T-helper 1 cell (primary cell): ENCODE measurements around the gene TBX10.
"Not testable (repeated sequence)": the region's sequence is repeated elsewhere in the genome, so short reads cannot be mapped to it uniquely, and the experiment has no call there.

Source experiments
- DNase-seq, 5 donors: peaks; one replicate each; pipeline ENCODE4 v3.0.0-alpha.2; 2012 to 2020

Gene TBX10

DNA sequence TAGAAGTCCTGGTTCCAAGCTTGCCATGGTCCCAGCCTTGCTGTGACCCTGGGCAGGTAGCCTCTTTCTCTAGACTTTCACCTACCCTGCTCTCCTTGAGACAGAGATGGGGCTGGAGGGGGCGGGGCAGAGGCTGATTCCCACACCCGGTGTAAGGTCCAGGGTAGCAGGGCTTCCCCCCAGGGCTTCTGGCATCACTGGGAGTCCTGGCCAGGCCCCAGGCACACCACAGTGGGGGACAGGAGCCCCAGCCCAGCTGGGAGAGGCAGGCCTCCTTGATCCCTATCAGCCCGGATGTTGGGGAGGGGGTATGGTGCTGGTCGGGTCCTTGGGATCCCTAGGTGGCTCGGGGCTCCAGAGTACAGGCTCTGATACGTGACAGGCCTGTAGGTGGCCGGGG lies 8.2 kb downstream of the TBX10 start:
- no peak for DNase-seq

GRCh38 chr11:67630943-67631331 lies 8.6 kb downstream of the TBX10 start:
- DNase-seq = no peak

GRCh38 chr11:67630228-67630942 lies 9.2 kb downstream of the TBX10 start:
- peak; percentile 91 to 98 (median 94) for DNase-seq

- DNase-seq = peak; percentile 76 to 90 (median 82)
Observed at GRCh38 chr11:67629386-67630227, 10.0 kb downstream of the TBX10 start, which contains the start of gene NUDT8. Gene NUDT8, minus strand, starts transcription at chr11:67629937. Its CDS starts 26 bp downstream, at chr11:67629911.

DNA sequence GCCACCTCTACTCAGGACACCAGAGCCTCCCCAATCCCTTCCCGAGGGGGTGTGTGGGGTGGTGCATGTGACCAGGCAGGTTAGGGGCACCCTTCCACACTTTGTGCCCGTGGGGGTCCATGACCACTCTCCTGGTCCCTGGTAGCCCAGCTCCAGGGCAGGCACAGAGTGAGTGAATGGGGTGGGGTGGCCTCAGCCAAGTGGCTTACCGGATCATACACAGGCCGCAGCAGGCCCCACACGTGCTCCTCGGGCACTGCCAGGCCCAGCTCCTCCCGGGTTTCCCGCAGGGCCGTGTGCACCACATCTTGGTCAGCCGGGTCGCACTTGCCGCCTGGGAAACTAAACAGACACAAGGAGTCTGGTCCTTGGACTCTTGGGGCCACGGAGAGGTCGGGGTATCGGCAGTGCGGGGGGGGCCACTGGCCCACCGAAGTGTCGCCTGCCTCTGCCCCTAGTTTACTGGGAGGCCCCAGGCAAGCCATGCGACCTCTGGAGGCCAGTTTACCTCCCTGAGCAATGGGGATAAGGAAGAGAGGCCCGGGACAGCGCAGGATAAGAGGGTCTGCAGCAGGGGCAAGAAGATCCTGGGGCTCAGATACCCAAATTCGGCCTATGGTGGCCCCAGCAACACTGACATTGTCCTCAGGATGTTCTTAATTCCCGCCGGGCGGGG lies 10.7 kb downstream of the TBX10 start:
- no peak for DNase-seq

- no peak for DNase-seq
Observed at GRCh38 chr11:67627812-67628624, 11.5 kb downstream of the TBX10 start.

GRCh38 chr11:67627441-67627811 lies 12.1 kb downstream of the TBX10 start:
- no peak for DNase-seq

GRCh38 chr11:67626970-67627369 lies 12.6 kb downstream of the TBX10 start:
- DNase-seq = no peak

DNA sequence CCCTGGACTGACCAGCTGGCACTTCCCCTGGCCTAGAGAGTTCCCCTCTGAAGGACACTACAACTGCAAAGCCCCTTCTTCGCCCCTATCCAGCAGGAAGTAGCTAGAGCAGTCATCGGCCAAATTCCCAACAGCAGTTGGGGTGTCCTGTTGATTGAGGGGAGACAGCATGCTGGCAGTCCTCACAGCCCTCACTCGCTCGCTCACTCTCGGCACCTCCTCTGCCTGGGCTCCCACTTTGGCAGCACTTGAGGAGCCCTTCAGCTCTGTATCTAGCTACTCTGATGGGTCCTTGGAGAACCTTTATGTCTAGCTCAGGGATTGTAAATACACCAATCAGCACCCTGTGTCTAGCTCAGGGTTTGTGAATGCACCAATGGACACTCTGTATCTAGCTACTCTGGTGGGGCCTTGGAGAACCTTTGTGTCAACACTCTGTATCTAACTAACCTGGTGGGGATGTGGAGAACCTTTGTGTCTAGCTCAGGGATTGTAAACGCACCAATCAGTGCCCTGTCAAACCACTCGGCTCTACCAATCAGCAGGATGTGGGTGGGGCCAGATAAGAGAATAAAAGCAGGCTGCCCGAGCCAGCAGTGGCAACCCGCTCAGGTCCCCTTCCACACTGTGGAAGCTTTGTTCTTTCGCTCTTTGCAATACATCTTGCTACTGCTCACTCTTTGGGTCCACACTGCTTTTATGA lies 13.3 kb downstream of the TBX10 start:
- DNase-seq = not testable (repeated sequence)

DNA sequence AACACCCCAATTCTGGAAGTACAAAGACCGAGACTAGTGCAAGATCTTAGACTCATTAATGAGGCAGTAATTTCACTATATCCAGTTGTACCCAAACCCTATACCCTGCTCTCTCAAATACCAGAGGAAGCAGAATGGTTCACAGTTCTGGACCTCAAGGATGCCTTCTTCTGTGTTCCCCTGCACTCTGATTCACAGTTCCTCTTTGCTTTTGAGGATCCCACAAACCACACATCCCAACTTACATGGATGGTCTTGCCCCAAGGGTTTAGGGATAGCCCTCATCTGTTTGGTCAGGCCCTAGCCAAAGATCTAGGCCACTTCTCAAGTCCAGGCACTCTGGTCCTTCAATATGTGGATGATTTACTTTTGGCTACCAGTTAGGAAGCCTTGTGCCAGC lies 15.8 kb downstream of the TBX10 start:
- not testable (repeated sequence) for DNase-seq

DNA sequence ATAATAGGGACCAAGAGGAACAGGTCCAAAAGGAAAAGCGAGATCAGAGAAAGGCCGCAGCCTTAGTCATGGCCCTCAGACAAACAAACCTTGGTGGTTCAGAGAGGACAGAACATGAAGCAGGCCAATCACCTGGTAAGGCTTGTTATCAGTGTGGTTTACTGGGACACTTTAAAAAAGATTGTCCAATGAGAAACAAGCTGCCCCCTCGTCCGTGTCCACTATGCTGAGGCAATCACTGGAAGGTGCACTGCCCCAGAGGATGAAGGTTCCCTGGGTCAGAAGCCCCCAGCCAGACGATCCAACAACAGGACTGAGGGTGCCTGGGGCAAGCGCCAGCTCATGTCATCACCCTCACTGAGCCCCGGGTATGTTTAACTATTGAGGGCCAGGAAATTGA lies 16.7 kb downstream of the TBX10 start:
- DNase-seq = not testable (repeated sequence)

GRCh38 chr11:67621928-67622327 lies 17.6 kb downstream of the TBX10 start:
- not testable (repeated sequence) for DNase-seq

DNA sequence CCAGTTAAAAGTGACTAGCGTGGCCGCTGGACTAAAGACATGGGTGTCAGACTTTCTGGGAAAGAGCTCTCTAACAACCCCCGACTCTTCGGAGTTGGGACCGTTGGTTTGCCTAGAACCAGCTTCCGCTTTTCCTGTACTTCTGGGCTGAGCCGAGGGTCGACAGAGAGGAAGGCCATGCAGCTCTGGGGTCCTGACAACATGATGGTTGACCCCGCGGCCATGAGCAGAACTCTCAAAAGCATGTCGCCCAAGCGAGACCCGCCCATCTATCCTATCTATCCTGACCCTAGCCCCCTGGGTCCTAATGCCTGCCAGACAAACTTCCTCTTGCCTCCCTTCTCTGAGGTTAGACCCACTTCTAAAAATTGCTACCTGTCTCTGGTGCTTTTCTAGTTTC lies 18.9 kb downstream of the TBX10 start:
- DNase-seq = not testable (repeated sequence)

DNA sequence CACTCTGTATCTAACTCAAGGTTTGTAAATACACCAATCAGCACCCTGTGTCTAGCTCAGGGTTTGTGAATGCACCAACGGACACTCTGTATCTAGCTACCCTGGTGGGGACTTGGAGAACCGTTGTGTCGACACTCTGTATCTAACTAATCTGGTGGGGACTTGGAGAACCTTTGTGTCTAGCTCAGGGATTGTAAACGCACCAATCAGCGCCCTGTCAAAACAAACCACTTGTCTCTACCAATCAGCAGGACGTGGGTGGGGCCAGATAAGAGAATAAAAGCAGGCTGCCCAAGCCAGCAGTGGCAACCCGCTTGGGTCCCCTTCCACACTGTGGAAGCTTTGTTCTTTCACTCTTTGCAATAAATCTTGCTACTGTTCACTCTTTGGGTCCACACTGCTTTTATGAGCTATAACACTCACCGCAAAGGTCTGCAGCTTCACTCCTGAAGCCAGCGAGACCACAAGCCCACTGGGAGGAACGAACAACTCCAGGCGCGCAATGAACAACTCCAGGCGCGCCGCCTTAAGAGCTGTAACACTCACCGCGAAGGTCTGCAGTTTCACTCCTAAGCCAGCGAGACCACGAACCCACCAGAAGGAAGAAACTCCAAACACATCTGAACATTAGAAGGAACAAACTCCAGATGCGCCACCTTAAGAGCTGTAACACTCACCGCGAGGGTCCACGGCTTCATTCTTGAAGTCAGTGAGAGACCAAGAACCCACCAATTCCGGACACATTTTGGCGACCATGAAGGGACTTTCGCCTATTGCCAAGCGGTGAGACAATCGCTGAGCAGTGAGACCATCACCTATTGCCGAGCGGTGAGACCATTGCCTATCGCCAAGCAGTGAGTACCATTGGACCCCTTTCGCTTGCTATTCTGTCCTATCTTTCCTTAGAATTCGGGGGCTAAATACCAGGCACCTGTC lies 19.6 kb downstream of the TBX10 start:
- not testable (repeated sequence) for DNase-seq

GRCh38 chr11:67618901-67619659 lies 20.5 kb downstream of the TBX10 start:
- DNase-seq = not testable (repeated sequence)

GRCh38 chr11:67617243-67617953 lies 22.2 kb downstream of the TBX10 start:
- DNase-seq = no peak

DNA sequence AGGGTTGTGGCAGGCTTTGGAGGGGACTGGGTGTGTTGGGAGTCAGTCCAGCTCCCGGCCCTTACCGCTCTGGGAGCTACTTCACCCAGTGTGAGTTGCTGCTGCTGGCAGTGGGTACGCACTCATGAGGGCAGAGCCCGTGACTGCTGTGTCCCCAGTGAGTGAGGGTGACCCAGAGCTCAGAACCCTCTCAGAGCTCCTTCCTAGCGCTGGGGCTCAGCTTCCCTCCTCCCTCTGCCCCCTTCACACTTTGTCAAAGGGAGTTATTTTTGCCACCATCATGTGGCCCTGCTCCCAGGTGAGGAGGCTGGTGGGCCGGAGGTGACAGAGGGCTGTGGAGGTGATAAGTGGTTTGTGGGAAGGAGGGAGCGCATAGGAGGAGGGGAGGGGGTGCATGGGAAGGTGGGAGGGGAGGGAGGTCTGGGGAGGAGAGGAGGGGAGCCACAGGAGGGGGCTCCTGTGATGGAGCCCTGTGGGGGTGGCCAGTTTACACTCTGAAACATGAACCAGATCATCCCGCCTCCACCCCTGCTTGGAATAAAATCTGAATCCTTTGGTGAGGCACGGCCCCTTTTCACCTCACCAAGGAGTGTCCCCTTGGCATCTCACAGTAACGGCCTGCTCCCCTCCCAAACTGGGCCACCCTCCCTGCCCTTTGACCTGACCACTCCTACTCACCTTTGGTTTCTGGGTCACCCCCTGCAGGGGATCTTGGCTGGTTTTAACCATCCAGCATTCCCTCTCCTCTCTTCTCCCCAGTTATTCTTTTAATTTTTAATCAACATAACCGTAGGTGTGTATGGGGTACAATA lies 22.9 kb downstream of the TBX10 start:
- no peak for DNase-seq

- DNase-seq = no peak
Observed at GRCh38 chr11:67615728-67616430, 23.7 kb downstream of the TBX10 start.
